COR-L47 (cell line): ENCODE measurements around the gene COPS8.

Source experiments
- DNase-seq: peaks from one replicate; lab custom pipeline; 2025; lab: John Stamatoyannopoulos, UW

COPS8 gene

GRCh38 chr2:237097911-237098702 is 12.4 kb downstream of the COPS8 start:
- DNase-seq: no peak

- DNase-seq: no peak
Measured at GRCh38 chr2:237099804-237100203, 14.1 kb downstream of the COPS8 start.

- no peak for DNase-seq
Measured at GRCh38 chr2:237101118-237101979, 15.7 kb downstream of the COPS8 start.

GRCh38 chr2:237102428-237102827 is 16.7 kb downstream of the COPS8 start:
- DNase-seq: no peak

GRCh38 chr2:237109421-237109934 is 23.8 kb downstream of the COPS8 start:
- no peak for DNase-seq

- DNase-seq: no peak
Measured at GRCh38 chr2:237113026-237113795, 27.5 kb downstream of the COPS8 start.

- DNase-seq: no peak
Measured at GRCh38 chr2:237115870-237116269, 30.2 kb downstream of the COPS8 start.

GRCh38 chr2:237116431-237116830 is 30.7 kb downstream of the COPS8 start:
- no peak for DNase-seq

- DNase-seq: no peak
Measured at GRCh38 chr2:237118025-237118424, 32.3 kb downstream of the COPS8 start.

- DNase-seq: no peak
Measured at GRCh38 chr2:237118561-237119155, 33.0 kb downstream of the COPS8 start.

- no peak for DNase-seq
Measured at GRCh38 chr2:237120916-237121315, 35.2 kb downstream of the COPS8 start.

GRCh38 chr2:237121321-237121720 is 35.6 kb downstream of the COPS8 start:
- no peak for DNase-seq

GRCh38 chr2:237122214-237122666 is 36.6 kb downstream of the COPS8 start:
- peak; percentile 3 for DNase-seq

GRCh38 chr2:237124820-237125219 is 39.1 kb downstream of the COPS8 start:
- DNase-seq: no peak

- DNase-seq: no peak
Measured at GRCh38 chr2:237125967-237126366, 40.3 kb downstream of the COPS8 start.

- no peak for DNase-seq
Measured at GRCh38 chr2:237126519-237127174, 41.0 kb downstream of the COPS8 start.

- DNase-seq: no peak
Measured at GRCh38 chr2:237128026-237128703, 42.5 kb downstream of the COPS8 start.

GRCh38 chr2:237128845-237129592 is 43.3 kb downstream of the COPS8 start:
- DNase-seq: no peak

- DNase-seq: no peak
Measured at GRCh38 chr2:237129625-237130263, 44.1 kb downstream of the COPS8 start.
